ENCODE data around the gene PRRT4. TPM values are rescaled to one million over a fixed set of nuclear protein-coding genes. Genes with fewer than 3 reads are reported as not detected.

Gene PRRT4
- total RNA-seq, 1 experiment from 2014 or later: 0.24 TPM

- Histone ChIP-seq H3K14ac (ENCODE audit: insufficient read depth, low read length) (no peak overlapping the region), H4K20me1 (ENCODE audit: control insufficient read depth, insufficient read depth, insufficient read length) (peaks cover 4% of the 10 kb centered on the region), H4K8ac (replicated peaks; ENCODE audit: insufficient read length, low read depth, low read length) (no peak overlapping the region), H2AFZ (ENCODE audit: low read length) (no peak overlapping the region), H3K79me1 (ENCODE audit: insufficient read depth, low read depth, low read length, poor library complexity, severe bottlenecking) (no peaks in the 10 kb centered on the region), H2BK15ac (ENCODE audit: low read depth, low read length) (no peak overlapping the region), H3K4me2 (ENCODE audit: insufficient read depth, insufficient read length, low read length) (peak overlapping the region; percentile 72), H3T11ph (ENCODE audit: low read length) (no peak overlapping the region), H3K9ac (ENCODE audit: extremely low read depth, insufficient read length, low read length) (no peak overlapping the region), H3K23ac (ENCODE audit: insufficient read length, low read depth, low read length) (no peak overlapping the region), H2AK5ac (ENCODE audit: insufficient read length, low read length) (no peak overlapping the region), H3K56ac (ENCODE audit: insufficient read length, low read depth, low read length) (no peak overlapping the region), H2BK20ac (ENCODE audit: low read depth, low read length, poor library complexity, severe bottlenecking) (no peak overlapping the region), H2BK120ac (ENCODE audit: low read depth, low read length, poor library complexity, severe bottlenecking) (no peak overlapping the region), H4K5ac (ENCODE audit: insufficient read length, low read depth, low read length) (no peak overlapping the region), H3K18ac (ENCODE audit: insufficient read length, low read depth, low read length) (no peak overlapping the region), H3K23me2 (ENCODE audit: insufficient read length, low read depth, low read length, poor library complexity, severe bottlenecking) (peaks cover 16% of the 10 kb centered on the region), H4K91ac (ENCODE audit: insufficient read length, low read depth, low read length) (no peak overlapping the region), H3K79me2 (ENCODE audit: insufficient read depth, low read length) (no peaks in the 10 kb centered on the region), H3K4me1 (ENCODE audit: insufficient read depth, low read length) (peaks cover 4% of the 10 kb centered on the region; the same call in 1 of the 2 replicates), H3K4ac (ENCODE audit: low read depth, low read length) (no peak overlapping the region), H3K27ac (ENCODE audit: insufficient read length, low read depth, low read length) (no peak overlapping the region), H2BK5ac (ENCODE audit: insufficient read length, low read length) (no peak overlapping the region), H2BK12ac (ENCODE audit: insufficient read length, low read depth, low read length) (no peak overlapping the region), H3K27me3 (ENCODE audit: insufficient read depth, low read length) (peaks cover 29% of the 10 kb centered on the region), H3K9me3 (ENCODE audit: control insufficient read depth, low read depth, low read length) (no peaks in the 10 kb centered on the region)
- H3K4me3 Mint-ChIP-seq: peak overlapping the region; percentile 70 to 91
- DNase-seq: no peak
- H3K27ac Mint-ChIP-seq: no peak overlapping the region
- peaks cover 0 to 2% (median 0%) of the 10 kb centered on the region in 3 experiments; a peak in 1 of 7 replicates for H3K36me3 Mint-ChIP-seq (ENCODE audit: insufficient read depth in 1 of 3, low read depth in 3 of 3)
- H3K27me3 Mint-ChIP-seq (ENCODE audit: low read depth): peaks cover 82% of the 10 kb centered on the region
- H3K4me1 Mint-ChIP-seq: peaks cover 24 to 28% of the 10 kb centered on the region in 2 experiments
- H3K9me3 Mint-ChIP-seq: peaks cover 3 to 7% of the 10 kb centered on the region in 2 experiments; a peak in 3 of 5 replicates
- no peak for TF ChIP-seq CTCF (conservative IDR thresholded peaks at IDR 0.05)
- no CpG with 5 or more reads among the region's 6 CpGs for WGBS (ENCODE audit: extremely low coverage, insufficient read length, low lambda C conversion rate)
Measured at GRCh38 chr7:128410451-128410753, 48.9 kb upstream of the PRRT4 start.

All from H9 (cell line).